ENCODE data around the gene NABP2. TPM values are rescaled to one million over a fixed set of nuclear protein-coding genes. Genes with fewer than 3 reads are reported as not detected.

Gene NABP2
- total RNA-seq, 4 donors from 2014 or later: 29.6 to 75.0 (median 42.8) TPM

DNA sequence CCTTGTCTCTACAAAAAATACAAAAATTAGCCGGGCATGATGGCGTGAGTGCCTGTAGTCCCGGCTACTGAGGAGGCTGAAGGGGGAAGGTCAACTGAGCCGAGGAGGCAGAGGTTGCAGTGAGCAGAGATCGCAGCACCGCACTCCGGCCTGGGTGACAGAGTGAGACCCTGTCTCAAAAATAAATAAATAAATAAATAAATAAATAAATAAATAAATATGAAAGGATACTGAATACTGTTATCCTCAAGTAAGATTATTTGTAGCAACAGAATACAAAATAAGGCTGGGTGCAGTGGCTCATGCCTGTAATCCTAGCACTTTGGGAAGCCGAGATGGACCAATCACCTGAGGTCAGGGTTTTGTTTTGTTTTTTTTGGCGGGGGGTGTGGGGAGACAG is 4.3 kb upstream of the NABP2 start:
- Histone ChIP-seq H3K27ac (peak overlapping the region in 3 of 4 donors; percentile 96 to 100 (median 97)), H3K4me3 (no peak overlapping the region), H3K27me3 (no peaks in the 10 kb centered on the region), H3K4me1 (peaks cover 27 to 40% of the 10 kb centered on the region in 2 donors), H3K36me3 (peaks cover 0 to 13% of the 10 kb centered on the region in 2 donors), H3K9me3 (no peaks in the 10 kb centered on the region)
- TF ChIP-seq, protein P1, sequence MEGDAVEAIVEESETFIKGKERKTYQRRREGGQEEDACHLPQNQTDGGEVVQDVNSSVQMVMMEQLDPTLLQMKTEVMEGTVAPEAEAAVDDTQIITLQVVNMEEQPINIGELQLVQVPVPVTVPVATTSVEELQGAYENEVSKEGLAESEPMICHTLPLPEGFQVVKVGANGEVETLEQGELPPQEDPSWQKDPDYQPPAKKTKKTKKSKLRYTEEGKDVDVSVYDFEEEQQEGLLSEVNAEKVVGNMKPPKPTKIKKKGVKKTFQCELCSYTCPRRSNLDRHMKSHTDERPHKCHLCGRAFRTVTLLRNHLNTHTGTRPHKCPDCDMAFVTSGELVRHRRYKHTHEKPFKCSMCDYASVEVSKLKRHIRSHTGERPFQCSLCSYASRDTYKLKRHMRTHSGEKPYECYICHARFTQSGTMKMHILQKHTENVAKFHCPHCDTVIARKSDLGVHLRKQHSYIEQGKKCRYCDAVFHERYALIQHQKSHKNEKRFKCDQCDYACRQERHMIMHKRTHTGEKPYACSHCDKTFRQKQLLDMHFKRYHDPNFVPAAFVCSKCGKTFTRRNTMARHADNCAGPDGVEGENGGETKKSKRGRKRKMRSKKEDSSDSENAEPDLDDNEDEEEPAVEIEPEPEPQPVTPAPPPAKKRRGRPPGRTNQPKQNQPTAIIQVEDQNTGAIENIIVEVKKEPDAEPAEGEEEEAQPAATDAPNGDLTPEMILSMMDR (IDR thresholded peaks at IDR 0.05 in 4 of 5, conservative IDR thresholded peaks at IDR 0.05 in 1 of 5): no peak
- no peak for TF ChIP-seq POLR2A (IDR thresholded peaks at IDR 0.05)
- no peak for ATAC-seq
- intact Hi-C loops (cut with DNase I; ENCODE audit: low total_unique reads) (loop anchor here (5.0 to 10.0 kb wide), 2 partner anchors 245 to 503 kb away; partner anchors contain the start of genes BLOC1S1 and SPRYD4), in situ Hi-C loops (cut with MboI; ENCODE audit: low sequenced_read_pairs in 4 of 4) (loop anchor here in 1 of 4 donors (10.0 kb wide), 1 partner anchor 105 kb away; the partner anchor contains the start of genes RPL41 and ZC3H10)
- no peak for DNase-seq

DNA sequence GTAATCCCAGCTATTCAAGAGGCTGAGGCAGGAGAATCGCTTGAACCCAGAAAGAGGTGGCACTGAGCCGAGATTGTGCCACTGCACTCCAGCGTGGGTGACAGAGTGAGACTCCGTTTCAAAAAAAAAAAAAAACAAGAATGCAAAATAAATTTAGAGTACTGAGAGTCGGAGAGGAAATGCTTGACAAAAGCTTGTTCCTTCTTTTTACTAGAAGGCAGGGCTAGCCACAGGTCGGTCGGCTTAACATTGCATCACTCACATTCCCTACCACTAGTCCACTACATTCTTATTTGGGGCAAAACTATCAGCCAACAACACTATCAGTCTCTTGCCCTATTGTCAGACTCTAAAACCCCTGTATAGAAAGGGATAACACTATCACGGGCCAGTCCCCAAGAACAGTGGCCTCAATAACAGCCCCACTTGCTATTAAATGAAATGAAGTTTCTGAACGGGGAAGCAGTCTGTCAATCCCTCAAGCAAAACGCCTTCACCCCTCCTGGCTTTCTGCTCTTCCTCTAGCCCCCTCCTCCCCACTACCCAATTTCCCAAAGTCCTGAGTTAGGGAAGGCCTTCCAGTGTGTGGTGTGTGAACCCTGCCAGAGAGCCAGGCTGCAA is 3.4 kb upstream of the NABP2 start:
- H3K4me1 ChIP-seq: peaks cover 34 to 45% of the 10 kb centered on the region in 2 donors
- H3K27me3 ChIP-seq: no peaks in the 10 kb centered on the region
- in situ Hi-C loops (cut with MboI; ENCODE audit: low sequenced_read_pairs in 4 of 4) (loop anchor here in 1 of 4 donors (10.0 kb wide), 1 partner anchor 106 kb away; the partner anchor contains the start of genes RPL41 and ZC3H10), intact Hi-C loops (cut with DNase I; ENCODE audit: low total_unique reads) (loop anchor here (5.0 to 10.0 kb wide), 2 partner anchors 244 to 503 kb away; partner anchors contain the start of genes BLOC1S1 and SPRYD4)
- no peaks in the 10 kb centered on the region for H3K9me3 ChIP-seq
- peak overlapping the region; percentile 96 to 100 (median 98) for H3K27ac ChIP-seq
- DNase-seq: no peak
- H3K4me3 ChIP-seq: peak overlapping the region; percentile 80 to 99 (median 89)
- no peak for ATAC-seq
- peak in 1 of 2 donors; percentile 7 for TF ChIP-seq POLR2A (IDR thresholded peaks at IDR 0.05)
- TF ChIP-seq, protein P1 (IDR thresholded peaks at IDR 0.05 in 4 of 5, conservative IDR thresholded peaks at IDR 0.05 in 1 of 5): no peak
- H3K36me3 ChIP-seq: peaks cover 0 to 7% of the 10 kb centered on the region in 2 donors

DNA sequence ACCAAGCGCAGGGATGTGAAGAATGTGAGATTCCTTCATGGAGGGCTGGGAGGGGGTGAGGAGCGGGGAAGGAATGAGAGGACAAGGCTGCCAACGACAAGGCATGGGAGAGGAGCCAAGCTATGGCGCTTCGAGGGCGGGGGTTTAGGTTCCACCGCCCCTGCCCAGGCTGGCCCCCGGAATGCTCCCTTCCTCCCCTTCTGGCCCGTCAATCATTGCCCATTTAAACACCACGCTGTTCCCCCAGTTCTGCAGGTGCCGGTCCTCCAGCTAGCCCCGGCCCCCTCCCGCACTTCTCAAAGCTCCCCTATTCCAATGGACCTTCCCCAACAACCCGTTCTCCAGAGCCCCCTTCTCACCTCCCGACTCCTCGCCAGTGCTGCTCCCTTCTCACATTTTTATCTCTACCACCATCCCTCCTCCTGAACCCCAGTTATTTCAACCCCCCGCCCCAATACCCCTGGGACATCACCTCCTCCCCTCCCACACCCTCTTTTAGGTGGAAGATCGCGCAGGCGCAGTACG is 2.8 kb upstream of the NABP2 start:
- peaks cover 34 to 45% of the 10 kb centered on the region in 2 donors for H3K4me1 ChIP-seq
- in situ Hi-C loops (cut with MboI; ENCODE audit: low sequenced_read_pairs in 4 of 4): loop anchor here in 1 of 4 donors (10.0 kb wide), 1 partner anchor 106 kb away; the partner anchor contains the start of genes RPL41 and ZC3H10

DNA sequence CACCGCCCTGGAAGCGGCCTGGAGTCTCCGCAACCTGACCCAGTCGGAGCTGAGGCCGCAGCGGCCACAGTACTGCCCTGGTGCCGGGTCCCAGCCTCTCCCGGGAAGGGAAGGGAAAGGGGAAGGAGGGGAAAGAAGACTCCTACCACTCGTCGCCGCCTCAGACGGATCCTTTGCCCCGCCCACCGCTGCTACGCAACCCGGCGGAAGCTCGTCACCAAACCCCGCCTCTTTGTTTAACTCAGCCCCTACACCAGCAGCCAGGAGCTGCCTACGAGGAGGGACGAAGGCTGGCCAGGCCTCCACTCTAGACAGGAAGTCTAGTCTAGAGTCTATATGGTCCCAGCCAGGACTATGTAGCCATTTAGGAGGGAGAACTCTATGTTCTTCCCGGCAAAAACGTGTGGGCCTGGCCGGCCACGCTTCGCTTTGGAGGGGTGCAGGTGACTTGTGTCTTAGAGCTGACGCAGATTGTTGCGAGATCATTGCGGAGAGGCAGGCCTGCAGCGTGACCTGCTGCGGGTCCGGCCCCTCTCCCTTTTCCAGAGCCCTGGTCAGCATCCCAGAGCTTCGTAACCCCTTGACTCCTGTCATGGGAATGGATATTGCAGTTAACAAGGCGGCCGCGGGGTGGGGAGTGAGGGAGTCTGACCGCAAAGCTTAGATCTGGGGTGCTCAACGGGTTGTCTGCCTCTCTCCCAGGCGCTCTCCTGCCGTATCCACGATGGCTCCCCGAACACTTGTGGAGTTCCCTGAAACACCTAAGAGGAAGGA is 2.2 kb upstream of the NABP2 start, which contains the start of gene RNF41:
TSS of gene RNF41 (minus strand) at position 166 of the 774 bp plus-strand sequence. CDS start 7,875 bp downstream, outside the sequence.
- H3K36me3 ChIP-seq: no peaks in the 10 kb centered on the region
- peaks cover 34 to 45% of the 10 kb centered on the region in 2 donors for H3K4me1 ChIP-seq
- H3K27ac ChIP-seq: peak within 1 kb of the TSS; percentile 96 to 100 (median 98)
- no peaks in the 10 kb centered on the region for H3K9me3 ChIP-seq
- intact Hi-C loops (cut with DNase I; ENCODE audit: low total_unique reads): loop anchor here (2.0 to 10.0 kb wide), 4 partner anchors 63 to 505 kb away; partner anchors contain the start of genes BLOC1S1, CS, MYL6 and SPRYD4
- peak within 1 kb of the TSS; percentile 80 to 99 (median 89) for H3K4me3 ChIP-seq
- H3K27me3 ChIP-seq: no peaks in the 10 kb centered on the region
- DNase-seq (peak; percentile 95 to 97), ATAC-seq (peak; percentile 81 to 89)
- TF ChIP-seq, protein P1 (IDR thresholded peaks at IDR 0.05 in 4 of 5, conservative IDR thresholded peaks at IDR 0.05 in 1 of 5): peak in 2 of 5 experiments; percentile 15 to 32
- peak; percentile 95 for TF ChIP-seq POLR2A (IDR thresholded peaks at IDR 0.05)
- in situ Hi-C loops (cut with MboI; ENCODE audit: low sequenced_read_pairs in 4 of 4): loop anchor here in 1 of 4 donors (10.0 kb wide), 1 partner anchor 107 kb away; the partner anchor contains the start of genes RPL41 and ZC3H10

More for the DNA sequence above, 2.8 kb upstream of the NABP2 start:
- TF ChIP-seq, protein P1 (IDR thresholded peaks at IDR 0.05 in 4 of 5, conservative IDR thresholded peaks at IDR 0.05 in 1 of 5): no peak
- TF ChIP-seq POLR2A (IDR thresholded peaks at IDR 0.05): no peak
- Histone ChIP-seq H3K27me3 (no peaks in the 10 kb centered on the region), H3K27ac (peak overlapping the region; percentile 96 to 100 (median 98)), H3K9me3 (no peaks in the 10 kb centered on the region), H3K4me3 (peak overlapping the region; percentile 80 to 99 (median 89)), H3K36me3 (peaks cover 0 to 3% of the 10 kb centered on the region in 2 donors)
- peak in 1 of 2 donors; percentile 48 for DNase-seq
- intact Hi-C loops (cut with DNase I; ENCODE audit: low total_unique reads): loop anchor here (5.0 to 10.0 kb wide), 2 partner anchors 244 to 504 kb away; partner anchors contain the start of genes BLOC1S1 and SPRYD4
- peak; percentile 1 to 10 for ATAC-seq

Data from gastrocnemius medialis (tissue), 4 donors.